ENCODE measurements around the gene FLRT1.
"Not testable (repeated sequence)": the region's sequence is repeated elsewhere in the genome, so short reads cannot be mapped to it uniquely, and the experiment has no call there.

Gene FLRT1

DNA sequence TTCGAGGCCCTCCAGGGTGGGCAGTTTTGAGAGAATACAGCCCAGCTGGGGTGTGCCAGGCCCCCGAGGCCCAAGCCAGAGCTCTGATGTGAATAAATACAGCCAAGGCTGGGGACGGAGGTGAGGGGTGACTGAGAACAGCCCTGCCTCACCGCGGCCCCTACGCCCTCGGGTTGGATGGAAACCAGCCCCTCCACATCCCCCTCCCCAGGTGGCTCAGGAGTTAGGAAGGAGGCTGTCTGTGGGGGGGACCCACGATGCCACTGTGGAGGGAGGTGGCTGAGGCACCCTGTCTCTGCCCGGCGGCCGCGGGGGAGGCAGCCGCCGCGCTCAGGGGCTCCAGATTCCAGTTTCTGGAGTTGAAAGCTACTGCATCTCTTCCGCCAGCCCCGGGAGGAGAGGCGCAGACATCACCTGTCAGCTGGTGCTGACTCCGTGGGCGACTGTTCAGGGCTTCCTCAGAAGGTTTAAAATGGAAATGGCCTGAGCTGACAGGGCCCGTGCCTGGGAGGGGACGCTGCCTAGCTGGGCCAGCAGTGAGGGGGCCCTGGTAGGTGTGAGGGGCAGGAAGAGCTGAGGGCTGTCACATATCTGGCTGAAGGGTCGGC is 1.4 kb downstream of the FLRT1 start:
- H3K4me3 ChIP-seq (ENCODE audit: low read length) = no peak overlapping the region
- DNase-seq (ENCODE audit: low read depth, low spot score) = no peak

DNA sequence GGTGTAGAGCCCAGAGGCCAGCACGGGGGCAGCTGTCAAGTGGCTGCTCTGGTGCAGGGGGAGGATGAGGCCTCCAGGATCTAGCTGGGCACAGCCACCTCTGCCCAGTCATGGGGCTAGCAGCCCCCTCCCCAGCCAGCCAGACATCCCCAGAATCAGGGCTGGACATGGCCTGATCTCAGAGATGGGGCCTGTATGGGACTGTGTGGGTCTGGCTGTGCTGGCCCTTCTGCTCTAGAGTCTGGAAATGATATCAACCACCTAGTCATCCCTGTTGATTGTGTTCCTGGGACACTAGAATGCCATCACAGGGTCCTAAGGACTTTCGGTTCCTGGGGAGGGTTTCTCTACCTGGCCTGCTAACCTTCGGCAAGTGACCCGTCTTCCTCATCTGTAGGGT is 2.8 kb downstream of the FLRT1 start:
- no peak for DNase-seq (ENCODE audit: low read depth, low spot score)
- H3K4me3 ChIP-seq (ENCODE audit: low read length) = no peak overlapping the region

DNA sequence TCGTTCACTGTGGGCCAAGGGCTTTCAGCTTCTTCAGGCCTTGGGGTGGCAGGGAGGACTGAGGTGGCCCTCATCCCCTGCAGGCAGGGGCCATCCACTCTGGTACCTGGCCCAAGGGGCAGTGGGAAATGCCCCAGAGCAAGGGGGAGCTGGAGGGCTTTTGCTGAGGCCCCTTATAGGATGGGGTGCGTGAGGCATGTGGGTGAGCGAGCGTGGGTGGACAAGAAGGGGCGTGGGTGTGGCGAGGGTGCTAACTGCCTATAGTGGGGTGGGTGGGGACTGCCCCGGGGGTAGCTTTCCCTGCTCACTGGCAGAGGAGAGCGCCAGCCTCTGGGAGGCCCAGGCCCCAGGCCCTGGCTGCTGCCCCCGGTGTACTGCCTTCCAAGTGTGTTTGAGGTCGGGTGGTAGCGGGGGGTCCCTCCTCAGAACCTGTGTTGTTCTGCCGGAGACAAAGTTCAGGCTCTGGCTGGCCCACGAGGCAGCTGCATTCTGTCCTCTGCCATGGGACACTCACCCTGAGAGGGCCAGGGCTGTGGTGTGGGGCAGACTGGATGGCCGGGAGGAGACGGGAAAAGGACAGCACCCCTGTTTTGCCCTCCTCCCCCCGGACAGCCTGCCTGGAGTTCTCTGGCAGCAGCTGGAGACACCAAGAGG is 3.4 kb downstream of the FLRT1 start:
- no peak overlapping the region for H3K4me3 ChIP-seq (ENCODE audit: low read length)
- no peak for DNase-seq (ENCODE audit: low read depth, low spot score)

DNA sequence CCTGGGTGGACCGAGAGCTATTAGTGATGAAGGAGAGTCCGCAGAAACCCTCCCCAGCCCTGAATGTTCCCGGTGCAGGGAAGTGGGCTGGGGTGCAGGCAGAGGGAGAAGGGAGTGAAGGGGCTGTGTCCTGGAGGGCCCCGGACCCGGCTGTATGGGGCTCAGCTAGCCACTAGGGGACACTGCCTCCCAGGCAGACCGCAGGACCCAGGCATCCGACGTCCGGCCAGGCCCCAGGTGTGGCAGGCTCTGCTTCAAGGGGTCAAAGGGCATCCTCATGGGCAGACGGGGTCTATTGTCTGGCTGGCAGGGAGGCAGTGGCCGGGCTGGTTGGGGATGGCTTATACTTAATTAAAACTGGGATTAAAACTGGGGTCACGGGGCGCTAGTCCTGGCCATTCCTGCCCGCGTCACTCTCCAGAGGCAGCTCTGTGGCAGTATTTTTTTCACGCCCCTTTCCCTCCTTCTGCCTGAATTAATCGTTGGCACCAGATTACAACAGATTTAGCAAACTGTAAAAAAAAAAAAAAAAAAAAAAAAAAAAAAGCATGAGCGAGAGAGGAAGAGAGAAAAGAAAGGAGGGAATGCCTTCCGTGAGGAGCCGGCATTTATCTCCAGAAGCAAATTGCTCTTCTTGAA is 5.1 kb downstream of the FLRT1 start:
- H3K4me3 ChIP-seq (ENCODE audit: low read length) = no peak overlapping the region
- DNase-seq (ENCODE audit: low read depth, low spot score) = no peak

DNA sequence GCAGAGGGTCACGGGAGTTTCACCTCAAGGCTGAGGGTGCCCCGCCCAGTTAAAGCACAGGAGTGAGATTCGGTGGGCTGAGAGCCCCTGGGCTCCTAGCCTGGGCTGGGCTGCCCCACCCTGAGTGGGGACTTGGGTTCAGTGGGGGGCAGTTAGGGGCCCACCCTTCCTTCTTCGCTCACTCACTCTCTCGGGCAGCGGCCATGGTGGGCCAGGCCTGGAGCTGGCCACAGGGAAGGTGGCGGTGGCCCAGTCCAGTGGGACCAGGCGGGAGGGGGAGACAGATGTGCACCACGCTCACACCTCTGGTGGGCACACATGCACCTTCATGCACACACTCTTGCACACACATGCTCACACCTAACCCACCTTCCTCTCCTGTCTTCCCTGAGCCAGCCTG is 6.1 kb downstream of the FLRT1 start:
- no peak for DNase-seq (ENCODE audit: low read depth, low spot score)
- H3K4me3 ChIP-seq (ENCODE audit: low read length) = no peak overlapping the region

DNA sequence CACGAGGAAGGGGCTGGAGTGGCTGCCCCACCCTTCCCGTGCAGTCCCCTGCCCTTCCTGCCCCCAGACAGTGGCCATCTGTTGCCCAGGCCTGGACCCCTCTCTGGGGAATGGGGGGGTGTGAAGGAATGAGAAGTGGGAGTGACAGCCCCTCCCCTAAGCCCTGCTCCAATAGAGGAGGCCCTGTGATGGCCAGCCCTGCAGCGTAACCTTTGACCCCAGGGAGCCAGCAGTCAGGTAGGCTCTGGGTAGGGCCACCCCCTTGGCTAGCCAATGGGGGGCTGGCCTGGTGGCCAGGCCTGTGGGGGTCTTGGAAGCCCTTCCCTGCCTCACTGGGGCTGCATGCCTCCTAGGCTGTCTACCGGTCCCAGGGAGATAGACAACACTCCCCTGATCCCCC is 6.6 kb downstream of the FLRT1 start:
- no peak for DNase-seq (ENCODE audit: low read depth, low spot score)
- no peak overlapping the region for H3K4me3 ChIP-seq (ENCODE audit: low read length)

DNA sequence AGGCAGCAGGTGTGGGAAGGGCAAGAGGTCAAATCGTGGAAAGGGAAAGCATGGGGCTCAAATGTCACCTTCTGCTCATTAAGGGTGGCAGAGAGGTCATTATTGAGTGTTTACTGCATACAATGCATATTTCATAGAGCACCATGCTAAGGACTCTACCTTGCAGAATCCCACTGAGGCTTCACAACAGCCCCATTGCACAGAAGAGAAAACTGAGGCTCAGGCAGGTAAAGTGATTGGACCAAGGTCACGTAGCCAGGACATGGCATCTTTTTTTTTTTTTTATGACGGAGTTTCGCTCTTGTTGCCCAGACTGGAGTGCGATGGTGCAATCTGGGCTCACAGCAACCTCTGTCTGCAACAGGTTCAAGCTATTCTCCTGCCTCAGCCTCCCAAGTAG is 7.8 kb downstream of the FLRT1 start:
- DNase-seq (ENCODE audit: low read depth, low spot score) = no peak

DNA sequence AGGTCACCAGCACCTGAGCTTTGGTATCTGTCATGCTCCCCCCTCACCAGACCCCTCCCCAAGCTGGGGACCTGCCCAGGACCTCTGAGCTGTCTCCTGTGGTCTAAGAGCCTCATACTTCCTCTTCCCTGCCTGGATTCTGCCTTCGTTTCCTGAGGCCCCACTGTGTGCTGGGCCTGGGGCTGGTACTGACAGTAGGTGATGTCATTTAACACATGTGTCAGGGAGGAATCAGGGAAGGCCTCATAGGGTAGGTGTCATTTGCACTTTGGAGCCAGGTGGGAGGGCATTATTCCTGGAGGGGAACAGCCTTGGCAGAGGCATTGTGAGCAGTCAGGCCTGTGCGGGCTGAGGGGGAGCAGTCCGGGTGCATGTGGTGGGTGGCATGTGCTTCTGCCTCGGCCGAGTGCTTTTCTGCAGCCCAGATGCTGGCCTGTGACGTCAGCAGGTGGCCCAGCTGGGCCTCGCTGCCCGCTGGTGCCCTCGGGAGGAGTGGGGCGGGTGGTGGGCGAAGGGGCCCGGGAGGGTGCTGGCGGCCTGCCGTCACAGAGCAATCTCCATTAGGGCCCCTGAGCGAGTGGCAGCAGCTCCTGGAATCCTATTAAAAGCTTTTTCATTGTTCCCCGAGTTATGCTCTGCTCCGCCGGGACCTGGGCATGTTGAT is 9.1 kb downstream of the FLRT1 start:
- H3K4me3 ChIP-seq (ENCODE audit: low read length) = no peak overlapping the region

More for the DNA sequence above, 7.8 kb downstream of the FLRT1 start:
- no peak overlapping the region for H3K4me3 ChIP-seq (ENCODE audit: low read length)

DNA sequence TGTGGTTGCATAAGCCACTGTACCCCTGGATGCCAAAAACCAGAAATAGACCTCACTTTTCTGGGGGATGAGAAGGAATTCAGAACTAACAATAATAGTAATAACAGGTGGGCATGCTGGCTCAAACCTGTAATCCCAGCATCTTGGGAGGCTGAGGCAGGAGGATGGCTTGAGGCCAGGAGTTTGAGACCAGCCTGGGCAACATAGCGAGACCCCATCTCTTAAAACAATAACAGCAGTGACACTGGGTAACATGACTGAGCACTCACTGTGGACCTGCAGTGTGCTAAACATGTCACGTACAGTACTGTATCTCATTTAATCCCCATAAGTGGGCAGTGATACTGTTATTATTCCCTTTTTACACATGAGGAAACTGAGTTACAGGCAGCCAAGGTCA is 10.0 kb downstream of the FLRT1 start:
- no peak for DNase-seq (ENCODE audit: low read depth, low spot score)
- no peak overlapping the region for H3K4me3 ChIP-seq (ENCODE audit: low read length)

More for the DNA sequence above, 9.1 kb downstream of the FLRT1 start:
- no peak for DNase-seq (ENCODE audit: low read depth, low spot score)

DNA sequence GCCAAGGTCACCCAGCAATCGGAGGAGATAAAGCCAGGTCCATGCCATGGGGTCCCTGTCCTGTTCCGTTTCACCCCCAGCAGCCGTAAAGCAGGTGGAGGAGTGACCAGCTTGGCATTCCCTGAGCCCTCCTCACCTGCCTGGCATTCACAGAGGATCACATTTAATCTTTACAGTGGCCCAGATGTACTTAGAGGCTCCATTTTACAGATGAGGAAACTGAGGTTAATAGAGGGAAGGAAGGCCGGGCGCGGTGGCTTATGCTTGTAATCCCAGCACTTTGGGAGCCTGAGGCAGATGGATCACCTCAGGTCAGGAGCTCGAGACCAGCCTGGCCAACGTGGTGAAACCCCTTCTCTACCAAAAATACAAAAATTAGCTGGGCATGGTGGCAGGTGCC is 11.6 kb downstream of the FLRT1 start:
- not testable (repeated sequence) for DNase-seq (ENCODE audit: low read depth, low spot score); H3K4me3 ChIP-seq (ENCODE audit: low read length)

DNA sequence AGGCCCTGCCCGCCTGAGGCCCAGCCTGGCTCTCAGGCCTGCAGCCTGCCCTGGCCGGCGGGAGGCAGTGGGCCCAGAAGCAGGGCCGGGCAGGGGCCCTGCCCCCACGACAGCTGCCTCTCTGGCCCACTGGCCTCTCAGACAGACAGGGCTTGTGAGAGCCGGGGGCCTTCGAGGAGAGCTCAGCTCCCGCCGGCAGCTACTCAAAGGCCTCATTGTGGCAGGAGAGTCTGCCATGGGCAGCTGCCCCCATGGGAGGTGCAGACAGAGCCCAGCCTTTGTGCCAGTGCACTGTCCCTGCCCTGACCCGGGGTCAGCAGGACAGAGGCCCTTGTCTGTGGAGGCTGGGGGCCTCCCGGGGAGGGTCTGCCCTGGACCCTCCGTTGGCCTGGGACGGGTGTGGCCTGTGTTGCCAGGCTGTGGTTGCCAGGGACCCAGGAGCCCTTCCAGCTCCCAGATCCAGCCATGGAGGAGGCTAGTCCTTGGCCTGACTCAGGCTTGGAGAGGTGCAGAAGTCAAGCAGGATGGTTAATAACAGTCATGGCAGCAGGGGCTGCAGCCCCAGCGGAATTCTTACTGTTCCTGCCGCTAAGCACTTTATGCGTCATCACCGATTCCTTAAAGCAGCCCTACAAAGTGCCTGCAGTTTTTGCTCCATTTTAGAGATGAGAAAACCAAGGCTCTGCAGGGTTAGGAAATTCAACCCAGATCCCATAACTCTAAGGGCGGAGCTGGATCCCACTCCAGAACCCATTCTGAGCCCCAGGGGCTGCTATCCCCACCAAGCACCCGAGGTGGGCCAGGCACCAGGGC is 12.5 kb downstream of the FLRT1 start:
- no peak overlapping the region for H3K4me3 ChIP-seq (ENCODE audit: low read length)
- DNase-seq (ENCODE audit: low read depth, low spot score) = no peak

DNA sequence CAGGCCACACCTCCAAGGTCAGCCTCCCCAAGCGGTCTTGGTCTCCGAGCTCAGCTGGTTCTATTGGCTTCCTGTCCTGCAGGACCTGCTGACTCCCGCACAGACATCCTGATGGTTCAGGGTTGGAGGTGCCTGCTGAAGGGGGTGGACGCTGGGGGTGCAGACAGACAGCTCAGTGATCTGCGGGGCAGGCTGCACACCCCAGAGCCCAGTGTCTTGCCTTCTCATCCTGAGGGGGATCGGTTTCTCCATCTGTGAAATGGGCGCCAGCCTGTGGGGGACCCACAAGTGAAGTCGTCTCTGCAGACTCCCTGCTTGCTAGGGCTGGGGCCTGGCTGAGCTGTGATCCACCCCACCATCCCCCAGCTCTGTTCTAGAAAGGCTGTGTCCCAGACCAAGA is 13.8 kb downstream of the FLRT1 start:
- H3K4me3 ChIP-seq (ENCODE audit: low read length) = no peak overlapping the region
- DNase-seq (ENCODE audit: low read depth, low spot score) = no peak

DNA sequence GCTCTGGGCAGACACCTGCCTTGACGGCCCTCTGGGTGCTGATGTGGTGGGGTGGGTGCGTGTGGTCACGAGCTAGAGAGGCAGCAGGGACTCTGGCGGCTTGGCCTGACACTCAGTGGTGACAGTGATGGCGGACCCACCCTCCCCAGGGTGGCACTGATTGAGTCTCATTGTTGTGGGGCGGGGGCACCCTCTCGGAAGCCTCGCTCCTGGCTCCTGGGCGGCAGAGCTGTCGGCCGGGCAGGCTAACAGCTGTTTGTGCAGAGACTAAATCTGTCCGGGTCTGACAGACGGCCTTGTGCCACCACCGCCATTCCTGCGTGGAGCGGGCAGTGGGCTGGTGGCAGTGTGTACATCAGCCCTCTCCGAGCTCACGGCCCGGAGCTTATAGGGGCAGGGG is 15.6 kb downstream of the FLRT1 start:
- no peak for DNase-seq (ENCODE audit: low read depth, low spot score)
- H3K4me3 ChIP-seq (ENCODE audit: low read length) = no peak overlapping the region

DNA sequence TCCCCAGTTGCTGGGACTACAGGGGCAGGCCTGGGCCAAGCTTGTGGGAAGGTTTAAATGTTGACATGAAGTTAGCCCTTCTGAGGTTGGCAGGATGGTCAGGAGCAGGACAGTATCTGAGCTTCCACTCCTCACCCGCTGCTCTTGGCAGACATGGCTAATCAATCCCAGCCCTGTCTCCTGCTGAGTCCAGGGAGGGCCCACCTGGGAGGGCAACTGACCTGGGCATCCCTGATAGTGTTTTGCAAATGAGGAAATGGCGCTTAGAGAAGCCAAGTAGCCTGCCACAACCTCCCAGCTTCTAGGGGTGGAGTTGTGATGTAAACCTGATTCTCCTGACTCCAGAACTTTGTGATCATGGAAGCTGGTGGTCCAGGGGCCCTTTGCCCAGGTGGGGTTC is 16.7 kb downstream of the FLRT1 start:
- no peak overlapping the region for H3K4me3 ChIP-seq (ENCODE audit: low read length)
- DNase-seq (ENCODE audit: low read depth, low spot score) = no peak

DNA sequence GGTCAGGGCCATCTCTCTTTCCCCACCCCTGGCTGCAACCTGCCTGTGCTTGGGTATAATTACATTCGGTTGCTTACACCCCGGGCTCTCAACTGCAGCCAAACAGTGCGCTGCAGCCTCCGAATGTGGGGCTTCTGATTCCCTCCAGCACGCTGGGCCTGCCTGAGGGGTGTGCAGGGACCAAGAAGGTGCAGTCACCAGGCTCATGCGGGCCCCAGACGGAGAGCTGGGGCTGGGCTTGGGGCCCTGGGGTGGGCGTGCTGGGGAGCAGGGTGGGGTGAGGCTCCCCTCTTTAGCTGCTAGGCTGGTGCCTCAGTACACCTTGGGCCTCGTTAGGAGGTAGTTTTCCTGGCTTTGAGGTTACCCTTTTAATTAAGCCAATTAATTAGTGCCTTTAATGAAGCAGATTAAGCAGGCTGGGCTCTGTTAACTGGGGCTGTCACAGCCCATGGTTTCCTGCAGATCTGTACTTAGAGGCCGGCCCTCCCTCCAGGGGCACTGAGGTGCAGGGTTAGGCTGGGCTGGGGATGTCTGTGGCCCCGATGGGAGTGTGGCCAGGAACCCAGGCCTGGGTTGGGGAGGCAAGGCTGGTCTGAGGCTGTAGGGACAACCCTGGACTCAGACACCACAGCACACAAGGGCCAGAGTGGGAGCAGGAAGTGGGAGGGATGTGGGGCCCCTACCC is 17.3 kb downstream of the FLRT1 start:
- no peak overlapping the region for H3K4me3 ChIP-seq (ENCODE audit: low read length)
- no peak for DNase-seq (ENCODE audit: low read depth, low spot score)

DNA sequence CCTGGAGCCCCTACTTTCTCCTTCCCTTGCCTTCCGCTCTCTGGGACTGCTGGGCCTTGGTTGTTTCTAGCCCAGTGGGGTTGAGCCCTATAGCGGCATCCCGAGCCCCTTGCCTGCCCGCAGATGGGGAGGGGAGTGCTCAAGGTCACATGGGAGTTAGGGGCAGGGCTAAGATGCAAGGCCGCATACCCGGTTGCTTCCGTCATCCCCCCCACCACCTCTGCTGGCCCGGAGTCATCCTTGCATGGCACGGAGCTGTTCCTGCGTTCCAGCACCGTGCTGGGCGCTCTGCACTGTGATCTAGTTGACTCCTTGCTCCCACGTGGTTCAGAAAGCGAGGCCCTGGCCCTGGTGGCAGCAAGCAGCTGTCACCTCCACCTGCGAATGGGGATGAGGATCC is 18.0 kb downstream of the FLRT1 start:
- DNase-seq (ENCODE audit: low read depth, low spot score) = no peak
- H3K4me3 ChIP-seq (ENCODE audit: low read length) = no peak overlapping the region

DNA sequence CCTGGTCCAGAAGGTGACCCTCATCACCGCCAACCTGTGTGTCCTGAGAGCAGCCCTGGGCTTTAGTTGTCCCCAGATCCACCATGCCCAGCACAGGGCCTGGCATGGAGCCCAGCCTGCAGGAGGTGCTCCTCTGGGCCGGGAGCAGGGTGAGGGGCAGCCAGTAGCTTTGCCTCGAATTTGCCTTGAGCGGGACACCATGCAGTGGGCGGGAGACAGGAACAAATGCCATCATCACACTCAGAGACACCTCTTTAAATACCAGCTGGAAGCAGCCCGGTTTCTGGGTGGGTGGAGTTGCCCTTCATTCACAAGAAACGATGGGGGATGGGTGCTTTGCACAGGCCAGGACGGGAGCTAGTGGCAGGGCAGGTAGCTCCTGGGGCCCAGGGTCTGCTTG is 19.3 kb downstream of the FLRT1 start:
- no peak overlapping the region for H3K4me3 ChIP-seq (ENCODE audit: low read length)
- no peak for DNase-seq (ENCODE audit: low read depth, low spot score)

DNA sequence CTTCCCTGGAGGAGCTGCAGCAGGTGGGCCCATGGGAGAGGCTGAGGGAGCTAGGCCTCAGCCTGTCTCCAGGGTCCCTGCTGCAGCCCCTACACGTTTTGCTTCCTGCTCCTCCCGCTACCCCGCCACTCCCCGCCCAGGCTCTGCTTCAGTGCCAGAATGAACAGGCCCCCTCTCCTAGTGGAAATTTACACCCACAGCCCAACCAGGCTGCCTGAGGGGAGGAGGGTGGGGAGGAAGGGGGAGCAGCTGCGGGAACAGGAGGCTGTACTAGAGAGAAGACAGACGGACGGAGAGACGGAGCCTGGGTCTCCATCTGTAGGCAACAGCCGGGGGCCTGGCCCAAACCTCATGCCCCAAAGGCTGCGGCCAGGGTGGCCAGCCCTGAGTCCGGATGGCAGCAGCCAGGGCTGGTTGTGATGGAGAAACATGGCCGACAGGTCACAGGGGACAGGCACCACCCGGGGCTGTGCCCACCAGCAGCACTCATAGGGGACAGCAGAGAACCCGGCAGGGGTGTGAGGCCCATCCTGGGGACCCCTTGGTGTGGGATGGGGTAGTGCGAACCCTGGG is 20.6 kb downstream of the FLRT1 start:
- H3K4me3 ChIP-seq (ENCODE audit: low read length) = no peak overlapping the region
- no peak for DNase-seq (ENCODE audit: low read depth, low spot score)

DNA sequence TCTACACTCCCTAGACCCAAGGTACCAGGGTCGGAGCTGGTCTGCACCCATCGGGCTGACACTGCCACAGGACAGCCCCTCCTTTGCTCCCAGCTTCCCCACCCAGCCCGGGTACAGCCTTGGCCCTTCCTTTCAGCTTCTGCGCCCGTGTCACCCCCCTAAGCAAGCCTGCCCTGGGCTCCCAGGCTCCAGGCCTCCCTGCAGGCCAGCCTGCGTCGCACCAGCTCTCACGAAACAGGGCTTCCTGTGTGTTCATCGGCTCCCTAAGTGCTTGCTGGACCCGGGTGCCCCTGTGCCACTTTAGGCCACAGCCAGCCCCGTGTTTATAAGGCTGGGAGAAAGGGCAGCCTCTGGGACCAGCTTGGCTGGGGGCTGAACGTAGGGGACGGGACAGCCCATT is 21.1 kb downstream of the FLRT1 start:
- H3K4me3 ChIP-seq (ENCODE audit: low read length) = no peak overlapping the region
- DNase-seq (ENCODE audit: low read depth, low spot score) = no peak
